HS-27A (cell line): Measurements from ENCODE around the gene RPL36A.

ENCODE experiments used
- DNase-seq: peaks from one replicate; pipeline ENCODE4 v3.0.0-alpha.2; 2012; ENCODE audit warnings: low read depth, missing footprints

Gene RPL36A

GRCh38 chrX:101393530-101394305 is 2.9 kb downstream of the RPL36A start:
- no peak for DNase-seq

- no peak for DNase-seq
Observed at GRCh38 chrX:101394372-101394771, 3.6 kb downstream of the RPL36A start.

GRCh38 chrX:101395789-101396188 is 5.0 kb downstream of the RPL36A start:
- DNase-seq, result no peak

GRCh38 chrX:101397779-101398178 is 7.0 kb downstream of the RPL36A start:
- DNase-seq, result no peak

- no peak for DNase-seq
Observed at GRCh38 chrX:101398694-101399093, 7.9 kb downstream of the RPL36A start.

- DNase-seq, result no peak
Observed at GRCh38 chrX:101399825-101400224, 9.0 kb downstream of the RPL36A start.

GRCh38 chrX:101407167-101407747 is 16.4 kb downstream of the RPL36A start:
- DNase-seq, result no peak

- DNase-seq, result peak; percentile 92
Observed at GRCh38 chrX:101407748-101408531, 17.1 kb downstream of the RPL36A start, which contains the start of the genes GLA and HNRNPH2. TSS of gene GLA (minus strand) at chrX:101407925. CDS start at chrX:101407903, 22 bp downstream. TSS of gene HNRNPH2 (plus strand) at chrX:101408222. CDS start at chrX:101411989, 3,767 bp downstream.

GRCh38 chrX:101408532-101408841 is 17.7 kb downstream of the RPL36A start:
- DNase-seq, result no peak

- no peak for DNase-seq
Observed at GRCh38 chrX:101409043-101409442, 18.2 kb downstream of the RPL36A start.

GRCh38 chrX:101410461-101410860 is 19.6 kb downstream of the RPL36A start:
- DNase-seq, result no peak

GRCh38 chrX:101411984-101412383 is 21.2 kb downstream of the RPL36A start:
- DNase-seq, result no peak

GRCh38 chrX:101415180-101416145 is 24.7 kb downstream of the RPL36A start:
- DNase-seq, result no peak

GRCh38 chrX:101416691-101417090 is 25.9 kb downstream of the RPL36A start:
- no peak for DNase-seq

- DNase-seq, result no peak
Observed at GRCh38 chrX:101417190-101417589, 26.4 kb downstream of the RPL36A start.

- DNase-seq, result no peak
Observed at GRCh38 chrX:101417981-101418841, 27.4 kb downstream of the RPL36A start.

GRCh38 chrX:101419489-101419888 is 28.7 kb downstream of the RPL36A start:
- DNase-seq, result no peak

GRCh38 chrX:101427954-101428353 is 37.1 kb downstream of the RPL36A start:
- no peak for DNase-seq

- DNase-seq, result no peak
Observed at GRCh38 chrX:101429934-101430333, 39.1 kb downstream of the RPL36A start.

- no peak for DNase-seq
Observed at GRCh38 chrX:101430457-101431078, 39.8 kb downstream of the RPL36A start.
